IMR-90 (cell line): ENCODE data around the gene ARMC6. TPM values are rescaled to one million over a fixed set of nuclear protein-coding genes. Genes with fewer than 3 reads are reported as not detected.

ENCODE experiments used
- ATAC-seq: fragments of 200-7000 bp; cut with Tn5 transposase; 2 replicates; pipeline ENCODE4 v1.9.1; 2020; ENCODE audit warnings: low read depth, mild to moderate bottlenecking, moderate library complexity
- BruUV-seq: library from RNA; stranded (reverse); fragments of 400-500 nt; replicated peaks from 2 replicates; lab custom pipeline; 2021; lab: Mats Ljungman, UMichigan
- CTCF ChIA-PET: fragments of 300-600 bp; formaldehyde crosslinking; extraction: SDS; loops from one replicate; lab custom pipeline; 2021; ENCODE audit warnings: antibody characterized with exemption; lab: Yijun Ruan, JAX
- POLR2A ChIA-PET: fragments of 300-600 bp; sonication (Branson Sonifier 250); formaldehyde crosslinking; loops from one replicate; lab custom pipeline; 2022; ENCODE audit warnings: antibody characterized with exemption; ENCODE audit not compliant: unreplicated experiment; lab: Charles Lee
- DNase-seq: peaks from one replicate; pipeline ENCODE4 v3.0.0; 2013
- H2AFZ ChIP-seq: replicated peaks from 2 replicates; pipeline ENCODE3; 2013; ENCODE audit warnings: low read length, mild to moderate bottlenecking; ENCODE audit not compliant: poor library complexity
- H2AK5ac ChIP-seq: 2 replicates; pipeline ENCODE4 v1.6.1; 2013; ENCODE audit warnings: low read depth, low read length, inconsistent platforms
- H2AK9ac ChIP-seq: replicated peaks from 2 replicates; pipeline ENCODE3; 2013; ENCODE audit warnings: mild to moderate bottlenecking, low read depth, low read length, moderate library complexity; ENCODE audit not compliant: poor library complexity
- H2BK120ac ChIP-seq: 2 replicates; pipeline ENCODE4 v1.6.1; 2013; ENCODE audit warnings: low read depth, low read length, inconsistent platforms
- H2BK15ac ChIP-seq: 3 replicates; pipeline ENCODE4 v1.6.1; 2013; ENCODE audit warnings: low read depth, low read length, inconsistent platforms
- H2BK20ac ChIP-seq: 2 replicates; pipeline ENCODE4 v1.6.1; 2013; ENCODE audit warnings: low read depth, mild to moderate bottlenecking, inconsistent platforms, low read length, moderate library complexity
- H2BK5ac ChIP-seq: 2 replicates; pipeline ENCODE4 v1.6.1; 2013; ENCODE audit warnings: mild to moderate bottlenecking, low read depth, low read length, inconsistent platforms; ENCODE audit not compliant: poor library complexity, severe bottlenecking
- H3K14ac ChIP-seq: replicated peaks from 2 replicates; pipeline ENCODE4 v1.6.1; 2013; ENCODE audit warnings: low read depth, low read length, inconsistent platforms
- H3K18ac ChIP-seq: 2 replicates; pipeline ENCODE4 v1.6.1; 2013; ENCODE audit warnings: low read depth, low read length, control low read depth
- H3K23ac ChIP-seq: 2 replicates; pipeline ENCODE4 v1.6.1; 2013; ENCODE audit warnings: low read depth, low read length, inconsistent platforms
- H3K27ac ChIP-seq: 2 replicates; pipeline ENCODE4 v1.5.1; 2013; ENCODE audit warnings: mild to moderate bottlenecking, control low read depth, low read length; ENCODE audit not compliant: insufficient read depth
- H3K27me3 ChIP-seq: 2 replicates; pipeline ENCODE4 v1.6.1; 2013; ENCODE audit warnings: low read length; ENCODE audit not compliant: control insufficient read depth, insufficient read depth
- H3K36me3 ChIP-seq: 2 replicates; pipeline ENCODE4 v1.6.1; 2013; ENCODE audit warnings: low read length, mixed read lengths; ENCODE audit not compliant: control insufficient read depth, insufficient read depth
- H3K4ac ChIP-seq: 2 replicates; pipeline ENCODE4 v1.6.1; 2013; ENCODE audit warnings: low read depth, low read length, inconsistent platforms
- H3K4me1 ChIP-seq: 2 replicates; pipeline ENCODE4 v1.6.1; 2013; ENCODE audit warnings: low read length, mixed read lengths; ENCODE audit not compliant: control insufficient read depth, insufficient read depth
- H3K4me2 ChIP-seq: 2 replicates; pipeline ENCODE4 v1.6.1; 2013; ENCODE audit warnings: low read depth, mild to moderate bottlenecking, control low read depth, low read length, moderate library complexity
- H3K4me3 ChIP-seq: 2 replicates; pipeline ENCODE4 v1.5.1; 2013; ENCODE audit warnings: low read depth, mild to moderate bottlenecking, control low read depth, low read length, moderate library complexity; ENCODE audit not compliant: insufficient read depth
- H3K56ac ChIP-seq: 2 replicates; pipeline ENCODE4 v1.6.1; 2013; ENCODE audit warnings: low read length, inconsistent platforms; ENCODE audit not compliant: insufficient read depth; ENCODE audit errors: extremely low read depth
- H3K79me1 ChIP-seq, 2 experiments: 2 replicates each; pipeline ENCODE4 v1.6.1; 2013; ENCODE audit warnings: low read length in 2 of 2, inconsistent platforms in 1 of 2, low read depth in 1 of 2
- H3K9ac ChIP-seq: 2 replicates; pipeline ENCODE4 v1.6.1; 2013; ENCODE audit warnings: low read depth, low read length, control low read depth
- H3K9me1 ChIP-seq: 2 replicates; pipeline ENCODE4 v1.6.1; 2013; ENCODE audit warnings: low read length, inconsistent platforms; ENCODE audit not compliant: insufficient read depth
- H3K9me3 ChIP-seq: 2 replicates; pipeline ENCODE4 v1.6.1; 2013; ENCODE audit warnings: low read length; ENCODE audit not compliant: control insufficient read depth, insufficient read depth
- H4K20me1 ChIP-seq: 2 replicates; pipeline ENCODE4 v1.6.1; 2013; ENCODE audit warnings: low read length, inconsistent platforms; ENCODE audit not compliant: insufficient read depth
- H4K5ac ChIP-seq: 2 replicates; pipeline ENCODE4 v1.6.1; 2013; ENCODE audit warnings: mild to moderate bottlenecking, low read depth, low read length, control low read depth
- H4K8ac ChIP-seq, 2 experiments: 2 replicates each; pipeline ENCODE4 v1.6.1; 2013; ENCODE audit warnings: low read depth in 2 of 2, low read length in 2 of 2, control low read depth in 1 of 2, inconsistent platforms in 1 of 2
- H4K91ac ChIP-seq: 2 replicates; pipeline ENCODE4 v1.6.1; 2013; ENCODE audit warnings: low read depth, low read length, inconsistent platforms; ENCODE audit not compliant: insufficient read depth
- BHLHE40 ChIP-seq: fragments of 150-350 bp; IDR thresholded peaks from 2 replicates; pipeline ENCODE4 v1.6.1; 2016; ENCODE audit warnings: mild to moderate bottlenecking, low read depth, low read length
- CHD1 ChIP-seq: IDR thresholded peaks from 2 replicates; pipeline ENCODE4 v1.6.1; 2012; ENCODE audit warnings: low read depth, low read length, improper control_type of control experiment
- FOS ChIP-seq: fragments of 150-350 bp; IDR thresholded peaks from 2 replicates; pipeline ENCODE4 v1.6.1; 2016; ENCODE audit warnings: low read depth, low read length
- MAFK ChIP-seq: IDR thresholded peaks from 2 replicates; pipeline ENCODE4 v1.6.1; 2012; ENCODE audit warnings: low read depth, low read length, improper control_type of control experiment
- MAZ ChIP-seq: IDR thresholded peaks from 2 replicates; pipeline ENCODE4 v1.6.1; 2012; ENCODE audit warnings: low read depth, mild to moderate bottlenecking, low read length, improper control_type of control experiment, moderate library complexity, borderline replicate concordance
- MXI1 ChIP-seq: IDR thresholded peaks from 2 replicates; pipeline ENCODE4 v1.6.1; 2012; ENCODE audit warnings: low read depth, mild to moderate bottlenecking, low read length, moderate library complexity, borderline replicate concordance
- POLR2A ChIP-seq: IDR thresholded peaks from 2 replicates; pipeline ENCODE4 v1.6.1; 2012; ENCODE audit warnings: mild to moderate bottlenecking, low read depth, low read length
- RCOR1 ChIP-seq: IDR thresholded peaks from 2 replicates; pipeline ENCODE4 v1.6.1; 2012; ENCODE audit warnings: mild to moderate bottlenecking, low read length, improper control_type of control experiment; ENCODE audit not compliant: insufficient replicate concordance
- SMC3 ChIP-seq: fragments of 150-350 bp; IDR thresholded peaks from 2 replicates; pipeline ENCODE4 v1.6.1; 2016; ENCODE audit warnings: low read depth, mild to moderate bottlenecking, antibody characterized with exemption, low read length, moderate library complexity
- WGBS, 2 experiments: methylation state at CpG; one replicate each; pipeline versions ENCODE4 v1.1.5 to v1.1.7; 2013; ENCODE audit warnings: missing lambda C conversion rate in 2 of 2; ENCODE audit not compliant: insufficient read length in 1 of 2; ENCODE audit errors: extremely low coverage in 2 of 2; 5-methylcytosine and 5-hydroxymethylcytosine counted together
- dilution Hi-C: fragments of 300-500 bp; cut with HindIII; formaldehyde crosslinking; loops from one replicate; pipeline ENCODE4 v1.14.3; 2018; ENCODE audit warnings: low sequenced_read_pairs; ENCODE audit not compliant: unreplicated experiment
- in situ Hi-C: fragments of 300-500 bp; cut with MboI; formaldehyde crosslinking; loops from 3 replicates; pipeline ENCODE4 v1.14.3; 2019; ENCODE audit warnings: low sequenced_read_pairs, inconsistent platforms, mixed read lengths
- intact Hi-C: fragments of 100-400 bp; cut with micrococcal nuclease; formaldehyde crosslinking; loops from 2 replicates; pipeline ENCODE4 v1.10.0; 2022
- polyA plus RNA-seq, 3 experiments: library from polyadenylated mRNA; depleted of rRNA; stranded (reverse); fragments of >200 nt; gene quantifications; 2 replicates each; pipeline ENCODE4 v1.2.3, GENCODE V29; 2012; ENCODE audit warnings: low replicate concordance in 1 of 3
- total RNA-seq: library from RNA; depleted of rRNA; stranded (reverse); fragments of >200 nt; gene quantifications from 2 replicates; pipeline ENCODE4 v1.2.3, GENCODE V29; 2012
- TF ChIP-seq, protein P1 (sequence below): fragments of 150-350 bp; IDR thresholded peaks from 2 replicates; pipeline ENCODE4 v1.6.1; 2016; ENCODE audit warnings: low read depth, mild to moderate bottlenecking, low read length, moderate library complexity, borderline replicate concordance
- TF ChIP-seq, protein P2 (sequence below): fragments of 150-350 bp; IDR thresholded peaks from 2 replicates; pipeline ENCODE4 v1.6.1; 2017; ENCODE audit warnings: mild to moderate bottlenecking, antibody characterized with exemption, low read length, low read depth
- TF ChIP-seq, protein P3 (sequence below): conservative IDR thresholded peaks from 2 replicates; pipeline ENCODE4 v1.5.1; 2012; ENCODE audit warnings: mild to moderate bottlenecking, low read depth, low read length, improper control_type of control experiment

Gene ARMC6
- total and polyA plus RNA-seq, 2 of the 4 experiments (the other 2 are of a cell fraction): 41.5 to 52.7 TPM

DNA sequence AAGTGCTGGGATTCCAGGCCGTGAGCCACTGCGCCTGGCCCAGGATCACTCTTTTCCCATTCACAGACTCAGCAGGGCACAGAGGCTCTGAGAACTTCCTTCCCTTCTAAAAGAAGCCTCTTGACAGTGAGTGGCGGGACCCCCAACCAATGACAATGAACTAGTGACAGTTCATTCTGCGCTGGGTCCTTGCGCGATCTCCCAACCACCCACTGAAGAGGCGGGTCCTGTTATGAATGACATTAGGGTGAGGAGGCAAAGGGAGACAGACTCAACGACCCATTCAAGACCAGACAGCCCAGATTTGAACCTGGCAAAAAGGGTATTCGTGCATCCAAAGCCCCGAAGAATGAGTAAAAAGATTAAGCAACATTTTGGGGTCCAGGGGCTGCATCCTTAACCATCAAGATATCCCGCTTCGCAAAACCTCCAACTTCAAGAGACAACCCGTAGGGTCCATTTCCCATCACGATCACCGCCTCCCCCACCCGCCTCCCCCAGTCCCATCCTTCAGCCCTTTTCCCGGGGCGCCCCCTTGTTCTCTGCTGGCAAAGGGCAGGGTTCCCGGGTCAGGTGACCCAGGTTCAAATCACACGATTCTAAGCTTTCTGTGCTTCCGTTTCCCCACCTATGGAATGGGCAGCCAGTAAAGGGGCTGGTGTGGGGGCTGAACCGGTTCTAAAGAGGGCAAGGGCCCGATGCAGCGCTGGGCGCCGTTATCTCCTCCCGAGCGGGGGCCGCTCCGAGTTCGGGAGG is 805 bp upstream of the ARMC6 start (continued):
- no peak for TF ChIP-seq SMC3
- TF ChIP-seq FOS: 0 out of 2 replicates have a peak, but pooled peaks have one; percentile 21

DNA sequence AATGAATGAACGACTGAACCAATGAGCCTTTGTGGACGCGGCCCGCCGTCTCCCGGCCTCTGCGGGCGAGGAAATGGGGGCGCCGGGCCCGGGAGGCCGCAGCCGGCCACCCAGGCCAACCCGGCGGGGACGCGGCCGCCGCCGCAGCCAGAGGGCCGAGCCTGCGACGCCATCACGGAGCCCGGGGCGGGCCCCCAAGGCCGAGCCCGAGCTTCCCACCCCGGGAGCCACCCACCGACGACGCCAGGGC is 302 bp upstream of the ARMC6 start:
- Histone ChIP-seq H3K4ac (peak overlapping the region; percentile 56), H3K4me1 (peaks cover 6% of the 10 kb centered on the region), H3K23ac (peak overlapping the region; percentile 6; the same call in 1 of the 2 replicates), H2AK5ac (peak overlapping the region; percentile 71; the same call in 1 of the 2 replicates), H3K27ac (peak overlapping the region; percentile 74), H2BK20ac (no peak overlapping the region), H4K91ac (peak overlapping the region; percentile 52; the same call in 1 of the 2 replicates), H3K9me3 (no peaks in the 10 kb centered on the region; the same call in 1 of the 2 replicates), H4K5ac (no peak overlapping the region), H3K4me3 (peak overlapping the region; percentile 70), H2BK120ac (no peak overlapping the region), H3K9me1 (peaks cover 7% of the 10 kb centered on the region; the same call in 1 of the 2 replicates), H2AK9ac (peak overlapping the region; percentile 56), H3K18ac (no peak overlapping the region), H2AFZ (peak overlapping the region; percentile 99), H3K27me3 (no peaks in the 10 kb centered on the region), H4K20me1 (peaks cover 18% of the 10 kb centered on the region), H2BK5ac (peak overlapping the region; percentile 47), H4K8ac (peak overlapping the region in 1 of 2 experiments; percentile 1; a peak in 2 of 4 replicates), H3K4me2 (peak overlapping the region; percentile 92), H3K79me1 (peaks cover 37 to 73% of the 10 kb centered on the region in 2 experiments), H3K56ac (0 out of 2 replicates have a peak overlapping the region, but pooled peaks have one; percentile 47), H3K36me3 (peaks cover 9% of the 10 kb centered on the region), H3K9ac (peak overlapping the region; percentile 83), H3K14ac (peak overlapping the region; percentile 35; the same call in 1 of the 2 replicates), H2BK15ac (no peak overlapping the region)
- POLR2A ChIA-PET: no interaction called here
- dilution Hi-C loops: no loop called here
- no peak for DNase-seq
- ATAC-seq: no peak
- WGBS, 2 experiments: 0% methylated on average over 10 of the region's 32 CpGs; no CpG with 5 or more reads in 1 of the 2 experiments
- no TSS peak for BruUV-seq
- in situ Hi-C loops: no loop called here
- intact Hi-C loops: no loop called here
- CTCF ChIA-PET: no interaction called here
- TF ChIP-seq BHLHE40 (no peak), MXI1 (no peak), POLR2A (no peak), SMC3 (no peak), RCOR1 (no peak), MAZ (no peak), FOS (no peak), MAFK (no peak), CHD1 (no peak)
- TF ChIP-seq, protein P1, sequence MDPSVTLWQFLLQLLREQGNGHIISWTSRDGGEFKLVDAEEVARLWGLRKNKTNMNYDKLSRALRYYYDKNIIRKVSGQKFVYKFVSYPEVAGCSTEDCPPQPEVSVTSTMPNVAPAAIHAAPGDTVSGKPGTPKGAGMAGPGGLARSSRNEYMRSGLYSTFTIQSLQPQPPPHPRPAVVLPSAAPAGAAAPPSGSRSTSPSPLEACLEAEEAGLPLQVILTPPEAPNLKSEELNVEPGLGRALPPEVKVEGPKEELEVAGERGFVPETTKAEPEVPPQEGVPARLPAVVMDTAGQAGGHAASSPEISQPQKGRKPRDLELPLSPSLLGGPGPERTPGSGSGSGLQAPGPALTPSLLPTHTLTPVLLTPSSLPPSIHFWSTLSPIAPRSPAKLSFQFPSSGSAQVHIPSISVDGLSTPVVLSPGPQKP: no peak
- TF ChIP-seq, protein P2, sequence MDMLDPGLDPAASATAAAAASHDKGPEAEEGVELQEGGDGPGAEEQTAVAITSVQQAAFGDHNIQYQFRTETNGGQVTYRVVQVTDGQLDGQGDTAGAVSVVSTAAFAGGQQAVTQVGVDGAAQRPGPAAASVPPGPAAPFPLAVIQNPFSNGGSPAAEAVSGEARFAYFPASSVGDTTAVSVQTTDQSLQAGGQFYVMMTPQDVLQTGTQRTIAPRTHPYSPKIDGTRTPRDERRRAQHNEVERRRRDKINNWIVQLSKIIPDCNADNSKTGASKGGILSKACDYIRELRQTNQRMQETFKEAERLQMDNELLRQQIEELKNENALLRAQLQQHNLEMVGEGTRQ: no peak
- TF ChIP-seq, protein P3, sequence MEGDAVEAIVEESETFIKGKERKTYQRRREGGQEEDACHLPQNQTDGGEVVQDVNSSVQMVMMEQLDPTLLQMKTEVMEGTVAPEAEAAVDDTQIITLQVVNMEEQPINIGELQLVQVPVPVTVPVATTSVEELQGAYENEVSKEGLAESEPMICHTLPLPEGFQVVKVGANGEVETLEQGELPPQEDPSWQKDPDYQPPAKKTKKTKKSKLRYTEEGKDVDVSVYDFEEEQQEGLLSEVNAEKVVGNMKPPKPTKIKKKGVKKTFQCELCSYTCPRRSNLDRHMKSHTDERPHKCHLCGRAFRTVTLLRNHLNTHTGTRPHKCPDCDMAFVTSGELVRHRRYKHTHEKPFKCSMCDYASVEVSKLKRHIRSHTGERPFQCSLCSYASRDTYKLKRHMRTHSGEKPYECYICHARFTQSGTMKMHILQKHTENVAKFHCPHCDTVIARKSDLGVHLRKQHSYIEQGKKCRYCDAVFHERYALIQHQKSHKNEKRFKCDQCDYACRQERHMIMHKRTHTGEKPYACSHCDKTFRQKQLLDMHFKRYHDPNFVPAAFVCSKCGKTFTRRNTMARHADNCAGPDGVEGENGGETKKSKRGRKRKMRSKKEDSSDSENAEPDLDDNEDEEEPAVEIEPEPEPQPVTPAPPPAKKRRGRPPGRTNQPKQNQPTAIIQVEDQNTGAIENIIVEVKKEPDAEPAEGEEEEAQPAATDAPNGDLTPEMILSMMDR: no peak
